ENCODE measurements around the gene WFDC8. TPM values are rescaled to one million over a fixed set of nuclear protein-coding genes. Genes with fewer than 3 reads are reported as not detected.

WFDC8 gene
- total RNA-seq, 2 donors from 2014 or later, result not detected

GRCh38 chr20:45510242-45510862 is 68.7 kb downstream of the WFDC8 start:
- H3K27ac ChIP-seq, result no peak overlapping the region
- no peaks in the 10 kb centered on the region for H3K36me3 ChIP-seq
- no peaks in the 10 kb centered on the region for H3K9me3 ChIP-seq
- no peak for TF ChIP-seq CTCF (IDR thresholded peaks at IDR 0.05)
- no peaks in the 10 kb centered on the region for H3K4me1 ChIP-seq
- DNase-seq, result no peak
- no peak overlapping the region for H3K4me3 ChIP-seq
- intact Hi-C loops (cut with DNase I), result no loop called here
- no peaks in the 10 kb centered on the region for H3K27me3 ChIP-seq
- H3K9ac ChIP-seq (ENCODE audit: low read depth in 2 of 2, low read length in 2 of 2), result no peak overlapping the region

GRCh38 chr20:45509091-45509490 is 70.0 kb downstream of the WFDC8 start:
- Histone ChIP-seq H3K4me1 (no peaks in the 10 kb centered on the region), H3K9me3 (no peaks in the 10 kb centered on the region), H3K9ac (ENCODE audit: low read depth in 2 of 2, low read length in 2 of 2) (no peak overlapping the region), H3K27ac (no peak overlapping the region), H3K4me3 (no peak overlapping the region), H3K36me3 (no peaks in the 10 kb centered on the region), H3K27me3 (no peaks in the 10 kb centered on the region)
- DNase-seq, result no peak
- intact Hi-C loops (cut with DNase I), result no loop called here
- TF ChIP-seq CTCF (IDR thresholded peaks at IDR 0.05), result no peak

- intact Hi-C loops (cut with DNase I), result no loop called here
- no peak overlapping the region for H3K9ac ChIP-seq (ENCODE audit: low read depth in 2 of 2, low read length in 2 of 2)
- H3K4me1 ChIP-seq, result no peaks in the 10 kb centered on the region
- no peaks in the 10 kb centered on the region for H3K9me3 ChIP-seq
- no peak overlapping the region for H3K4me3 ChIP-seq
- TF ChIP-seq CTCF (IDR thresholded peaks at IDR 0.05), result no peak
- H3K36me3 ChIP-seq, result no peaks in the 10 kb centered on the region
- DNase-seq, result no peak
- no peaks in the 10 kb centered on the region for H3K27me3 ChIP-seq
- no peak overlapping the region for H3K27ac ChIP-seq
These were observed 70.8 kb downstream of the WFDC8 start for GRCh38 chr20:45508068-45508886.

- Histone ChIP-seq H3K27me3 (no peaks in the 10 kb centered on the region), H3K9me3 (no peaks in the 10 kb centered on the region), H3K9ac (ENCODE audit: low read depth in 2 of 2, low read length in 2 of 2) (no peak overlapping the region), H3K27ac (no peak overlapping the region), H3K4me1 (no peaks in the 10 kb centered on the region), H3K4me3 (no peak overlapping the region), H3K36me3 (no peaks in the 10 kb centered on the region)
- intact Hi-C loops (cut with DNase I), result no loop called here
- no peak for TF ChIP-seq CTCF (IDR thresholded peaks at IDR 0.05)
- DNase-seq, result no peak
These were observed 71.9 kb downstream of the WFDC8 start for GRCh38 chr20:45507011-45507820.

GRCh38 chr20:45506398-45506797 is 72.7 kb downstream of the WFDC8 start:
- no peaks in the 10 kb centered on the region for H3K27me3 ChIP-seq
- intact Hi-C loops (cut with DNase I), result no loop called here
- no peak overlapping the region for H3K9ac ChIP-seq (ENCODE audit: low read depth in 2 of 2, low read length in 2 of 2)
- no peaks in the 10 kb centered on the region for H3K36me3 ChIP-seq
- no peaks in the 10 kb centered on the region for H3K9me3 ChIP-seq
- H3K4me1 ChIP-seq, result no peaks in the 10 kb centered on the region
- TF ChIP-seq CTCF (IDR thresholded peaks at IDR 0.05), result no peak
- no peak overlapping the region for H3K4me3 ChIP-seq
- H3K27ac ChIP-seq, result no peak overlapping the region
- DNase-seq, result no peak

All from colonic mucosa (tissue), 4 donors.